ENCODE results near the gene RABGGTA.

RABGGTA gene

GRCh38 chr14:24271134-24271833 lies at the start of gene RABGGTA:
RABGGTA (minus strand) TSS chr14:24271597; CDS start chr14:24271115, 482 bp downstream.
- peak; percentile 75 to 76 for DNase-seq (ENCODE audit: low read depth in 2 of 2)

DNA sequence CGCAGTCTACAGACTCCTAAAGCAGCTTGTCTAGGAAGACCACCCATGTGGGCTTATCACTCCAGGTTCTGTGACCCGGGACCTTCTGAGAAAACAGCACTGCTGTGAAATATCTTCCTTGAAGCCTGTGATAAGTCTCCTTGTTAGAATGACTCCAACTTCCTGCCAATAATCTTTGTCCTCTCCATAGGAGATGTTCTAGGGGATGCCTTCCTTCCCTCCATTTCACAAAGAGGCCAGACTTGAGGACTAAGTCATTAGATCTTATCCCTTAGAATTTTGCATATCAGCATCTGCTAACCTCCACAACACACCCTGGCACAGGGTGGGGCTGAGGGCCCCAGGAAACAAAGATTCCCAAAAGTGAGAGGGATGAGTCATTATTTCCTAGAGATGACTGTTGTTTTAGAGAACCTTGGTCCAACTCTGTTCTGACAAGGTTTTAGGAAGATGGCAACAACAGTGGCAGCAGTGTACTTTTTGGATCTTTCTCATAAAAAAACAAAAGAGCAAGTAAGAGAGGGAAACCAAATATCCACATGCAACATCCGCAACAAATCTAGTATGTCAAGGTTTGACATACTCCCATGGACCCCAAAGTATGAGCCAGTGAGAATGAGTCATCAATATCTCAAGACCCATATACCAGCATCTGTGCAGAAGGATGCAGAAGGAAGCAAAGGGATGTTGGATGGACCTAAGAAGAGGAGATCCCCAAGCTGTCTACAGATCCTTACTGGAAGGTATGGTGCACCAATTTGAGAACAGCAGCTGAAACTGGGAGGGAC lies 45.9 kb upstream of the RABGGTA start:
- DNase-seq (ENCODE audit: low read depth in 2 of 2), result no peak

DNA sequence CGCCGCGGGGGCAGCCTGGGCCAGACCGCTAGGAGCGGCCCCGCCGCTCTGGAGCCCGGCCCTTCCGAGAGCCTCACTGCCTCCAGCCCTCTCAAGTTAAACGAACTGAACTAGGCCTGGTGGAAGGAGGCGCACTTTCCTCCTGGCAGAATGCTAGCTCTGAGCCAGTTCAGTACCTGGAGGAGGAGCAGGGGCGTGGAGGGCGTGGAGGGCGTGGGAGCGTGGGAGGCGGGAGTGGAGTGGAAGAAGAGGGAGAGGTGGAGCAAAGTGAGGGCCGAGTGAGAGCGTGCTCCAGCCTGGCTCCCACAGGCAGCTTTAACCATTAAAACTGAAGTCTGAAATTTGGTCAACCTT lies 45.2 kb upstream of the RABGGTA start:
- DNase-seq (ENCODE audit: low read depth in 2 of 2), result no peak

- DNase-seq (ENCODE audit: low read depth in 2 of 2), result no peak
Observed at GRCh38 chr14:24315807-24316596, 44.6 kb upstream of the RABGGTA start.

GRCh38 chr14:24315243-24315806 lies 43.9 kb upstream of the RABGGTA start:
- no peak for DNase-seq (ENCODE audit: low read depth in 2 of 2)

GRCh38 chr14:24314377-24315193 lies 43.2 kb upstream of the RABGGTA start:
- no peak for DNase-seq (ENCODE audit: low read depth in 2 of 2)

GRCh38 chr14:24313913-24314312 lies 42.5 kb upstream of the RABGGTA start:
- DNase-seq (ENCODE audit: low read depth in 2 of 2), result no peak

DNA sequence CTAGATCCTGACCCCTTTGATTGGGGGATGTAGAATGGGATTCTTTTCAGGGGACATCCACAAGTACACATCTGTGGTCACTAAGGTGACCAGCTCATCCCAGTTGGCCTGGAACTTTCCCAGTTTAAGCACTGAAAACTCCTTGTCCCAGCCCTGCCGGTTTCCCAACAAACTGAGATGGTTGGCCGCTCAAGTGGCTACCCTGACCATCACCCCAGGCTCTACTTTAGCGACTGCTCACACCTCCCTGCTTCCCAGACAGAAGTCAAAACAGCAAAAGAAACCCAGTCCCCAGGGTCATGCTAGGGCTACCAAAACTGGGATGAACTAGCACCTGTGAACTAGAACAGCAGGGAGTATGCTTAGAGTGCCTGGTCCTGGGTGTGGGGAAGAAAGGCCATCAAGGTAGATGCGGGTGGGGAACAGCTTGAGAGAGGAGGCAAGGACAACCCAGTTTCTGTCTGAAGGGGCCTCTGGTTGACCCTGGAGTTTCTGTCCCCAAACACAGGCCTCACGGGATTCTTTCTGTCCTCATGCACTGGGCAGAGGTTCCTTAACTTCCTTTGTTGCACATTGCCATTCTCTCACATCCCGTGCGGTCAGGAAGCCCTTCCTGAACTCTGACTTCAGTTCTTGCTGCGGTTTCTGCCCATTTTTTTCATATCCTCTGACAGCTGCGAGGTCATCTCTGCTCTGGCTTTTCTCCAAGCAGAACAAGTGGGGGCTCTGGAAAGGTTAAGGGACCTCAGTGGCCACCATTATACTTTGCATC lies 41.5 kb upstream of the RABGGTA start:
- DNase-seq (ENCODE audit: low read depth in 2 of 2), result no peak

- DNase-seq (ENCODE audit: low read depth in 2 of 2), result no peak
Observed at GRCh38 chr14:24311837-24312615, 40.6 kb upstream of the RABGGTA start.

DNA sequence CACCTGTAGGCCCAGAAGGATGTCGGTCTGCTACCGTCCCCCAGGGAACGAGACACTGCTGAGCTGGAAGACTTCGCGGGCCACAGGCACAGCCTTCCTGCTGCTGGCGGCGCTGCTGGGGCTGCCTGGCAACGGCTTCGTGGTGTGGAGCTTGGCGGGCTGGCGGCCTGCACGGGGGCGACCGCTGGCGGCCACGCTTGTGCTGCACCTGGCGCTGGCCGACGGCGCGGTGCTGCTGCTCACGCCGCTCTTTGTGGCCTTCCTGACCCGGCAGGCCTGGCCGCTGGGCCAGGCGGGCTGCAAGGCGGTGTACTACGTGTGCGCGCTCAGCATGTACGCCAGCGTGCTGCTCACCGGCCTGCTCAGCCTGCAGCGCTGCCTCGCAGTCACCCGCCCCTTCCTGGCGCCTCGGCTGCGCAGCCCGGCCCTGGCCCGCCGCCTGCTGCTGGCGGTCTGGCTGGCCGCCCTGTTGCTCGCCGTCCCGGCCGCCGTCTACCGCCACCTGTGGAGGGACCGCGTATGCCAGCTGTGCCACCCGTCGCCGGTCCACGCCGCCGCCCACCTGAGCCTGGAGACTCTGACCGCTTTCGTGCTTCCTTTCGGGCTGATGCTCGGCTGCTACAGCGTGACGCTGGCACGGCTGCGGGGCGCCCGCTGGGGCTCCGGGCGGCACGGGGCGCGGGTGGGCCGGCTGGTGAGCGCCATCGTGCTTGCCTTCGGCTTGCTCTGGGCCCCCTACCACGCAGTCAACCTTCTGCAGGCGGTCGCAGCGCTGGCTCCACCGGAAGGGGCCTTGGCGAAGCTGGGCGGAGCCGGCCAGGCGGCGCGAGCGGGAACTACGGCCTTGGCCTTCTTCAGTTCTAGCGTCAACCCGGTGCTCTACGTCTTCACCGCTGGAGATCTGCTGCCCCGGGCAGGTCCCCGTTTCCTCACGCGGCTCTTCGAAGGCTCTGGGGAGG lies 39.5 kb upstream of the RABGGTA start, which contains the start of gene LTB4R:
LTB4R (plus strand) TSS at position 857 of the 959 bp plus-strand sequence. CDS start 4,150 bp downstream, outside the sequence.
- peak in 1 of 2 experiments; percentile 32 for DNase-seq (ENCODE audit: low read depth in 2 of 2)

GRCh38 chr14:24310265-24310645 lies 38.9 kb upstream of the RABGGTA start:
- no peak for DNase-seq (ENCODE audit: low read depth in 2 of 2)

DNA sequence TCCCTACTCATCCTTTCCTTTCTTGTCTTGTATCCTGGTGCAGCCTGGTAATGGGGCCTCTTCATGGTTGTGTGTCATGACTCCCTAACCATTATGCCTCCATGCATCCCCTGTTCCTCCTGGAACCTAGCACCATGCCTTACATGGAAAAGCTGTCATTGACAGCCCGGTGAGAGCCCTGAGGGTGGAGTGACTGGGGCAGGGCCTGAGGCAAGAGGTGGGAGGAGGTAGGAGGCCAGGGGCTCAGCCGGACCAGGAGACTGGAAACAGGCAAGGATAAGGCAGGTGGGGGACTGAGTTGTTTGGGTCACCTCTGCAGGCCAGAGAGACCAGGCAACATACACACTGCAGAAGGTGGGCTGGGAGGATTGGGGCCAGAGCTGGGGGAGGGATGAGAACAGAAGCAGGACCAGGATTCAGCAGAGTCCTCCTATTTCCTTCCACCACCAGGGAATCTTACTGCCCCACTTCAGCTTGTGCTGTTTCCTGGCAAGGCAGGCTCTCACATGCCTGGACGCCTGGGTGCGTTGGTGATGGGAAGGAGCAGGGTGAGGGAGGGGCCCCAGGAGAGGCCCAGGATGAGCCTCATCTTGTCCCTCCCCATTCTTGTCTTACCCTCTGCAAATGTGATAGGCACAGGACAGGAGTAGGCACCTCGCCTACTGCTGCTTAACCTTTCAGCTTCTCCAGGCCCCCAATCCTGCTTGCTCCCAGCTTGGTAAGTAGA lies 38.3 kb upstream of the RABGGTA start, which contains the start of gene LTB4R2:
LTB4R2 (plus strand) TSS at position 603 of the 727 bp plus-strand sequence. CDS start 525 bp downstream, outside the sequence.
- no peak for DNase-seq (ENCODE audit: low read depth in 2 of 2)

DNA sequence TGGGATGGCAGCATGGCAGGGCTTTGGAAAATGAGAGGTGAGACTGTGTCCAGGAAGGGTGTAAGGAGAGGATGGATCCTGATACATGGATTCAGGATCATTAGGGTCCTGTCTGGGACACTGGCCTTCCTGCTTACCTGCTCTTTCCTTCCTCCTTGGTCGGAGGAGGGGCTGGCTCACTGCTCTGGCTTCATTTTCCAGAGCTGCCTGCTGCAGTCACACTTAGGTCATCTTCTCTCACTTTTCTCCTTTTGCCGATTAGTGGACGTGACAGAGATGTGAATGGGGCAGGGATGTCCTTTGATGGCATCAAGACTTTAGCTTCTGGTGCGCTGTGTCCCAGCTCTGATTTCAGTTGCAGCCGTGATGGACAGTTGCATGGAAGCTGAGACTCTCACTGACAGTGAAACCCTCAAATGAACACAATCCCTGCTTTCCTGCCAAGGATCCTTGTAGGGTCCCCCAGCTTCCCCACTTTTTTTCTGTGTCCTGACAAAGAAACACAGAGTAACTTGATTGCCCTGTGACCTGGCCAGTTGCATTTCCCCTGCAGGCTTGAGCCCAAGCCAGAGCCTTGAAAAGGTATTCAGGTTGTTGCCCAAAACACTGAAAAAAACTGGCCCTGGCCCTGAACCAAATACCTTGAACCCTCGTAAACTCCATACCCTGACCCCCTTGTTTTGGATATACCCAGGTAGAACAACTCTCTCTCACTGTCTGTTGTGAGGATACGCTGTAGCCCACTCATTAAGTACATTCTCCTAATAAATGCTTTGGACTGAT lies 37.1 kb upstream of the RABGGTA start:
- no peak for DNase-seq (ENCODE audit: low read depth in 2 of 2)

- no peak for DNase-seq (ENCODE audit: low read depth in 2 of 2)
Observed at GRCh38 chr14:24307575-24308341, 36.4 kb upstream of the RABGGTA start, which contains the start of gene CIDEB. CIDEB (minus strand) TSS chr14:24307977; CDS start chr14:24307858, 119 bp downstream.

DNA sequence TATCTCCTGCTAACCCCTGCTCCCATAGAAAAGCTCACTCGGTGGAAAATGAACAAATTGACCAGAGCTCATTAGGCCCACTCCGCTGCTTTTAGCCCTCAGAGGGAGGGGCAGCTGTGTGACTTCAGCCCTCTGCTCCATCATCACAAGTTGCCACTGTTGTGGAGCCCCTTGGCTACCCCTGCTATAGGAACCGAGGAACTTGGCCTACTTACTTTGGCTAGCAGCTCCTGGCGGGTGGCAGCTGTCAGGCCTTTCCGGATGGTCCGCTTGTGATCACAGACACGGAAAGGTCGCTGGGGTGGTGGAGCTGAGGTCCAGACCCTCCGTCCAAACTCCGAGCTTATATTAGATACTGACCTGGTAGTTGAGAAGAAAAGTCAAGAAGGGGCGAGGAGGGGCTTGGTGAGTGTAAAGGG lies 35.8 kb upstream of the RABGGTA start:
- no peak for DNase-seq (ENCODE audit: low read depth in 2 of 2)

GRCh38 chr14:24304019-24304387 lies 32.6 kb upstream of the RABGGTA start:
- DNase-seq (ENCODE audit: low read depth in 2 of 2), result no peak

All from stimulated activated CD4-positive, alpha-beta T cell treated with anti-CD3 and anti-CD28 coated beads, Interleukin-12 subunit alpha, Interleukin-12 subunit beta, amount 100 ng/mL, for 24 hours (primary cell).